ENCODE data around the gene THSD1. TPM values are rescaled to one million over a fixed set of nuclear protein-coding genes. Genes with fewer than 3 reads are reported as not detected.
"Not testable (repeated sequence)": the region's sequence is repeated elsewhere in the genome, so short reads cannot be mapped to it uniquely, and the experiment has no call there.

THSD1 gene
- polyA plus RNA-seq, 1 donor from 2014 or later = 2.3 TPM

- no peaks in the 10 kb centered on the region for H4K20me1 ChIP-seq (ENCODE audit: insufficient read depth)
- H3F3A ChIP-seq (ENCODE audit: insufficient read depth, low read length, poor library complexity, severe bottlenecking) = no peaks in the 10 kb centered on the region
- peaks cover 4% of the 10 kb centered on the region for H3K27me3 ChIP-seq (ENCODE audit: insufficient read depth, low read depth, low read length)
- peaks cover 4% of the 10 kb centered on the region for H3K36me3 ChIP-seq (ENCODE audit: insufficient read depth, low read length)
- H3K4me3 ChIP-seq (ENCODE audit: low read length) = no peak overlapping the region
- no peak overlapping the region for H3K27ac ChIP-seq (ENCODE audit: low read length)
- no peaks in the 10 kb centered on the region for H3K79me2 ChIP-seq (replicated peaks; ENCODE audit: insufficient read depth, low read length)
- no peaks in the 10 kb centered on the region for H3K9me3 ChIP-seq (ENCODE audit: low read length)
- H3K4me2 ChIP-seq (ENCODE audit: low read length) = no peak overlapping the region
- no peak for TF ChIP-seq TAF1 (IDR thresholded peaks at IDR 0.05; ENCODE audit: low read depth)
- TF ChIP-seq SMC3 (conservative IDR thresholded peaks at IDR 0.05; ENCODE audit: poor library complexity) = no peak
- TF ChIP-seq EP300 (conservative IDR thresholded peaks at IDR 0.05; ENCODE audit: poor library complexity, severe bottlenecking) = no peak
- TF ChIP-seq EZH2 (IDR thresholded peaks at IDR 0.05; ENCODE audit: borderline replicate concordance, insufficient read depth, low read length, poor library complexity, severe bottlenecking) = no peak
- TF ChIP-seq MXI1 (conservative IDR thresholded peaks at IDR 0.05; ENCODE audit: poor library complexity, severe bottlenecking) = no peak
- no peak for TF ChIP-seq REST (IDR thresholded peaks at IDR 0.05; ENCODE audit: borderline replicate concordance)
- no peak for TF ChIP-seq RAD21 (conservative IDR thresholded peaks at IDR 0.05)
- no peak for TF ChIP-seq POLR2AphosphoS5 (IDR thresholded peaks at IDR 0.05)
- TF ChIP-seq CTCF (IDR thresholded peaks at IDR 0.05; ENCODE audit: poor library complexity, severe bottlenecking) = no peak
- H3K9ac ChIP-seq (ENCODE audit: low read length) = no peak overlapping the region
- no peak overlapping the region for H2AFZ ChIP-seq (ENCODE audit: low read depth, low read length)
- H3K9me2 ChIP-seq (ENCODE audit: insufficient read depth, low read length) = no peaks in the 10 kb centered on the region
Observed at GRCh38 chr13:52411629-52412028, 5.7 kb upstream of the THSD1 start.

- not testable (repeated sequence) for H3K4me2 ChIP-seq (ENCODE audit: low read length); H3K9me2 ChIP-seq (ENCODE audit: insufficient read depth, low read length); H3K79me2 ChIP-seq (replicated peaks; ENCODE audit: insufficient read depth, low read length); H2AFZ ChIP-seq (ENCODE audit: low read depth, low read length); H4K20me1 ChIP-seq (ENCODE audit: insufficient read depth); H3K36me3 ChIP-seq (ENCODE audit: insufficient read depth, low read length); H3K4me3 ChIP-seq (ENCODE audit: low read length); H3K9ac ChIP-seq (ENCODE audit: low read length); H3F3A ChIP-seq (ENCODE audit: insufficient read depth, low read length, poor library complexity, severe bottlenecking); H3K9me3 ChIP-seq (ENCODE audit: low read length); H3K27ac ChIP-seq (ENCODE audit: low read length)
- peaks cover 29% of the 10 kb centered on the region for H3K27me3 ChIP-seq (ENCODE audit: insufficient read depth, low read depth, low read length)
Observed at GRCh38 chr13:52408071-52408658, 2.2 kb upstream of the THSD1 start.

GRCh38 chr13:52407436-52407835 is 1.5 kb upstream of the THSD1 start:
- peaks cover 29% of the 10 kb centered on the region for H3K27me3 ChIP-seq (ENCODE audit: insufficient read depth, low read depth, low read length)
- not testable (repeated sequence) for H3K9ac ChIP-seq (ENCODE audit: low read length); H3K27ac ChIP-seq (ENCODE audit: low read length); H3K4me3 ChIP-seq (ENCODE audit: low read length); H3K79me2 ChIP-seq (replicated peaks; ENCODE audit: insufficient read depth, low read length); H2AFZ ChIP-seq (ENCODE audit: low read depth, low read length); H3K36me3 ChIP-seq (ENCODE audit: insufficient read depth, low read length); H3K9me2 ChIP-seq (ENCODE audit: insufficient read depth, low read length); H3K9me3 ChIP-seq (ENCODE audit: low read length); H3K4me2 ChIP-seq (ENCODE audit: low read length); H3F3A ChIP-seq (ENCODE audit: insufficient read depth, low read length, poor library complexity, severe bottlenecking); H4K20me1 ChIP-seq (ENCODE audit: insufficient read depth)

All from neural cell (in vitro differentiated cells).